ENCODE measurements around the gene RNF123.
"Not testable (repeated sequence)": the region's sequence is repeated elsewhere in the genome, so short reads cannot be mapped to it uniquely, and the experiment has no call there.

The RNF123 gene

DNA sequence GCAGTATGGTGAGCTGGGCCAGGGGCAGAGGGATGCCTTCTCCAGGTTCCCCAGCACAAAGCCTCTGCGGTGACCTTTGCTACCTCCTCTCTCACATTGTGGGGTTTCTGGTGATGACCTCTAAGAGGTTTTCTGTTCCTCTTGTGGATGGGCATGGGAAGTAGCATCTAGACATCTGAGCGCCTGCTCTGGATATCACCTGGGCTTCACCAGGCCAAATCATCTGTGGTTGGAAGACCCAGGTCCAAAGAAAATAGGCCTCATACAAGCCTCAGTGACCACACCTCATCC lies 8.2 kb upstream of the RNF123 start:
- no peak for DNase-seq (ENCODE audit: low spot score)

DNA sequence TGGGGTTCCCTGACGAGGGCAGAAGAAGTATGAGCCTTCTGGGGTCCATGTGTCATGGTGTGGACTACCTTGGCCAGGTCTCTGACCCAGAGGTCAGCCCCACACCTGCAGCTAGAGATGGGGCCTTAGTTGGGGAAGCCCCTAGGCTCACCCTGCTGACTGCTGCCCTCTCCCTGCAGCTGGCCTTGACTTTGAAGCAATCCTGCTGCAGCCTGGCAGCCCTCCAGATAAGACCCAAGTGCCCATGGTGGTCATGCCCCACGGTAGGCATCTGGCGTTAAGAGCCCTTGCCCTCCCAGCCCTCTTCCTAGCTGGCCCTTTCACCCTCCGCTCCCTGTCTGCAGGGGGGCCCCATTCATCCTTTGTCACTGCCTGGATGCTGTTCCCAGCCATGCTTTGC lies 7.8 kb upstream of the RNF123 start:
- no peak for DNase-seq (ENCODE audit: low spot score)

DNA sequence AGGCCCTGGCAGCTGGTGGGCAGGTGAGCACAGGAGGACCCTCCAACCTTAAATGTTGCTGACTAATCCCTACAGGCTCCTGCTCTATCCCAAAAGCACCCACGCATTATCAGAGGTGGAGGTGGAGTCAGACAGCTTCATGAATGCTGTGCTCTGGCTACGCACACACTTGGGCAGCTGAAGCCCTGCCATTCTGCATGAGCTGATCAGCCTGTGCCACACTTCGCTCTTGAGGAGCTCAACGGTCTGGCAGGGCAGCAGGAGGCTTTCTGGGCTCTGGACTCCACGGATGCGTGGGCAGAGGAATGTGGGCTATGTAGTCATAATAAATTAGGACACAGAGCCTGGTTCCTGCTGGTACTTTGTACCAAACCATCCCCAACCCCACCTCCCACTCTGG lies 6.2 kb upstream of the RNF123 start:
- no peak for DNase-seq (ENCODE audit: low spot score)

DNA sequence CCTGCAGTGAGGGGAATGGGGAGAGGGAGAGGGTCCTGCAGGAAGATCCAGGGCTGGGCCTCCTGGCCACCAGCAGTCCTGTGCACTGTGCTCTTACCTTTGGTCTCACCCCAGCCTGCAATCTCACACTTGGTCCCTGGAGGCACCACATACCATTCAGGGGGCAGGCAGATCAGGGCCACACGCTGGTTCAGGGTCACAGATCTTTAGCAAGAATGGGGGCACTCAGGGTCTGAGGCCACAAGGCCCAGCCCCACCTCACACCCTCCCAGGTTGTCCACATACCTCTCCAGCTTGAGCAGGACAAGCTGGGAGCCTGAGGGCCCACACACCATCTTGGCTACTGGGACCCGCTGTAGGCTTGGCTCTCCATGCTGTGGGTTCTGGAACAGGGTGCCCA lies 4.9 kb upstream of the RNF123 start:
- DNase-seq (ENCODE audit: low spot score), result not testable (repeated sequence)

DNA sequence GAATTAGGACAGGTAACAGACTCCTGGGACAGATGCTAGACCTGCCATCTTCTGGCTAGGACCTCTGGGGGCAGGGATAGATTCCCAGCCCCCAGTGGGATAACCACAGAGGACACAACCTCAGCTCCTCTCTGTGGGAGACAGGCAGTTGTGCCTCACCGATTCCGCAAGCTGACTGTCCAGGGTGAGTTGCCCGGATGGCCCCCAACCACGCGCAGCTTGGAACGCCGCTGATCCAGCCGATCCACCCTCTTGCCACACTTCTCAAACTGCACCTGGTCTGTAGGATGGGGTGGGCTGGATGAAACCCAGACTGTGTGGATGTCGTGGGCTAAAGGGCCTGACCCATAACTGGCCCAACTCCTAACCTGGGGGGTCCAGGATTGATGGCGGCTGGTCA lies 4.3 kb upstream of the RNF123 start:
- not testable (repeated sequence) for DNase-seq (ENCODE audit: low spot score)

DNA sequence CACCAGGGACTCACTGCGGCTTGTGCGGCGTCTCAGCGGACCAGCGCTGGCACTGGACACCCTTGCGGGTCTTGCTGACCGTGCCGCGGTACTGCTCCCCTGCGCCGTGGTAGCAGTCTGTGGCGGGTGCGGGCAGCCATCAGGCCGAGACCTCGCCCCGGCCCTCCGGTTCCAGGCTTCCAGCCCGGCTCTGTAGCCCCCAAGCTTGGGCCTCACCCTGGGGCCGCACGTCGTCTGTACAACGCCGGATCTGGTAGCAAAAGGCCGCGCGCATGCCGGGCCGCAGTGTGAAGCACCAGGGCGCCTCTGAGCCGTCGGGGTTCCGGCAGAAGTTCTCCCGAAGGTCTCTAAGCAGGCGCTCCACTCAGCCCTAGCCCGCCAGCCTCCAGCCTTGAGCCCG lies 3.5 kb upstream of the RNF123 start:
- not testable (repeated sequence) for DNase-seq (ENCODE audit: low spot score)

DNA sequence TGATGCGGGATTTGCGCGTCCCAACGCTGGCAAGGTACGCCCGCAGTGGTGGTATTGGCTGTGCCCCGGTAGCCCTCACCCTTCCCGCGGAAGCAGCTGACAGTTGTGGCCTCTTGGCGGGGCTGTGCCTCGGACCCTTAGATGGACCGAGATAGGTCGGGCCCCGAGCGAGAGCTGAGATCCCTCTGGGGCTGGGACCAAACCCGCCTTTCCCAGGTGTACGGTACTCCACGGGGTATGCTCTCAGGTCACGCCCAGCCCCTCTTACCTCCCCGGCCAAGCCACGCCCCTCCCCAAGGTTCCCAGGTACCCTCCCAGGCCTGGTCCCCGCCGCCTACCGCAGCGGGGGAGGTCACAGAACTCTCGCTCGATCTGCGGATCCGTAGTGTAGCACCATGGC lies 3.0 kb upstream of the RNF123 start:
- not testable (repeated sequence) for DNase-seq (ENCODE audit: low spot score)

DNA sequence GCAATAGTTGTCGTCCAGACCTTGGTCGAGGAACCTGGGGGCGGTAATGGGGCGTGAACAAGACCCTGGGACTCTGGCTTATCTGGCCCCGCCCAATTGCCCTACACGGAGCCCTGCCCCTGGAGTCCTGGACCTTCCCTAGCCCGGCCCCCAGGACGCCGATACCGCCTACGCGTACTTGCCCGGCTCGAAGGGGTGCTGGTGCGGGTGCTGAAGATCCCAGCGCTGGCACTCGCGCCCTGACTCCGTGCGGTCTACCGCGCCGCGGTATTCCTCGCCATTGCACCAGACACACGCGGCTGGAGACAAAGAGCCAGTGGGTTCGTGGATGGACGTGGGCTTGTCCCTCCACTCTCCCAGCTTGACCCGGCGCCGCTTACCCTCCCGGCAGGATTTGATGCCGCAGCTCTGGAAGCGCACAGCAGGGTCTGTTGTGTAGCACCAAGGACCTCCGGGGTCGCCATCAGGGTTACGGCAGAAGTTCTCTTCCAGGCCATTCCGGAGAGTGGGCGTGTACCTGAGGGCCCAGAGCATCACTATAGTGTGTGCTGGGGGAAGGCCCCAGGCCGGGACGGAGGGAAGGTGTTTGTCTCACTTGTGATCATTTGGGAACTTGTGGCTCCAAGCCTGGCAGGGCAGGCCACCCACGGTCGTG lies 2.5 kb upstream of the RNF123 start:
- DNase-seq (ENCODE audit: low spot score), result not testable (repeated sequence)

DNA sequence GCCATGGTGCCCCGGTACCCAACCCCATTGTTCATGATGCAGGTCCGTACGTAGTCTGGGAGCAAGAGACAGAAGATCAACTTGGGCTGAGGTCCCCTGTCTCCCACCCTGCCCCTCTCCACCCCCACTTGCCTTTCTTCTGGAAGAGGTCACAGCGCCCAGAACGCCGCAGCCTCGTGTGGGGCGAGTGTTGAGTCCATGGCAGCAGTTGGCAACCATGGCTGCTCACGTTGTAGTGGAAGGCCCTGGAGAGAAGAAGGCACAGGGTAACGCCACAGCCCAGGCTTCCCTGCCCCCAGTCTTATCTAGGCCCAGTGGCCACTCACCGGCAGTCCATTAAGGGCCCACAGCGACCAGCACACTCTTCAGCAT lies 1.9 kb upstream of the RNF123 start:
- DNase-seq (ENCODE audit: low spot score), result not testable (repeated sequence)

DNA sequence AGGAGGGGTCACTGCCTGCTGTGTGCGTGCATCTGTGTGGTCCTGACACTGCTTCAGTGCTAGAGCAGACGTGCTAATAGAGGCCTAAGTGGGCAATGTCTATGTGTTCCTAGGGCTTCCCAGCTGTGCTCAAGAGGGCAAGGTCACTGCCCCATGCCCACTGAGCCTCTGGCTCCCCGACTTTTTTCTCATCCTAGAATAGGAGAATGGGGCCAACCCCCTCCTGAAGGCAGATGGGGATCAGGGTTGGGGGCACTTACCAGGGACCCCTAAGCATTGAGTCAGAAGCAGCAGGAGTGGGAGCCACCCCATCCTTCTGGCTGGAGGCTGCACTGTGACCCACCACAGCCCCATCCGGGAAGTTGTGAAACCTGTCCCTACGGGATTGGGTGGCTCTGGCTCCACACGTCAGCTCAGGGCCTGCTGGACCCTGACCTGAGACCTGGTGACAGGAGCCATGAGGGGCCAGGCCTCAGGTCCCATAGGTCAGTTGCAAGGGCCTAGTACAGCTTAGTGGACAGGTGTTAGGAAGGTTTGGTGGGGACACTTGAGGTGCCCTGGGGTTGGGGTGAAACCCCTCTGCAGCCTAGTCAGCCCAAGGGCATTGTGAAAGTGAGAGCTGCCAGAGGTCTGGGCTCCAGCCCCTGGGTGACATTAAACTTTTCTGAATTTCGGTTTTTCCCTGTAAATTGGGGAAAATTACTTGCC lies 865 bp upstream of the RNF123 start:
- not testable (repeated sequence) for DNase-seq (ENCODE audit: low spot score)

DNA sequence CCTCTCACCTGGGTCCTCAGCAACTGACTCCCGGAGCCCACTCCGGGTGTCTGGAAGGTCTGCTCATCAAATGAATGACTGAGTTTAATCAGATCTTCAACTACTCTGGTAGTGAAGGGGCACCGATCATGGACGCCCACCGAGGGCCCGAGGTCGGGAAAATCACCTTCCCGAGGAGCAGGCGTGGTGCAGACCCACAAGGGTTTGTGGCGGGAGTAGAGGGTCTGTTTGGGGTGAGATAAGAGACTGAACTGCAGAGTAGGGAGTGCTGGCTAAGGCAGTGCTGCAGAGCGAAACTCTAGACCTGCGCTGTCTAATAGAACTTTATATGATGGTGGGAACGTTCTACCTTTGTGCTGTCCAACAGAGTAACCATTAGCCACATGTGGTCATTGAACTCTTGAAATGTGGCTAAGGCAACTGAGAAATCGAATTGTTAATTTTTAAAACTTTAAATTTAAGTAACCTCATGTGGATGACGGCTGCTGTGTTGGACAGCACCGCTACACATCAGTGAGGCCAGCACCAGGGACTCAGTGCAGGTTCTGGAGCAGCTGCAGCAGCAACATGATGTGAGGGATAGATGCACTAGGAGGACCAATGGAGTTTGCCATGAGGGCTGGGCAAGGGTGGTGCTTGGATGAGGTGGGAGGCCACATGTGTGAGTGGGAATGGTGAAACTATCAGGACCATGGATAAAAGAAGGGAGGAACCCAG lies 709 bp downstream of the RNF123 start:
- DNase-seq (ENCODE audit: low spot score), result not testable (repeated sequence)

DNA sequence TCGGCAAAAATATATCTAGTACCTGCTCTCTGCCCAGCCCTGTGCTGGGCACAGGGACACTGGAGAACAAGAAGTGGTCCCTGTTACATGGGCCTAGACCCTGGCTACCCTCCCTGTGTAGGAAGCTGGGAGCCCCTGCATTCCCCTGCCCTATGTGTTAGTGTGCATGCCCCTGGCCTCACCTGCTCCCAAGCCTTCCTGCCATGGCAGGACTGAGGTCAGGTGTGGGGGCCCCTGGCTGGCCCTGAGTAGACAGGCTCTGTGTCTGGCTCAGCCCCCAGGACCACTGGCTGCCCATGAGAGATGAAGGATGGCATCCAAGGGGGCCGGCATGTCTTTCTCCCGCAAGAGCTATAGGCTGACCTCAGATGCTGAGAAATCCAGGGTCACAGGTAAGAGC lies 1.5 kb downstream of the RNF123 start:
- DNase-seq (ENCODE audit: low spot score), result not testable (repeated sequence)

DNA sequence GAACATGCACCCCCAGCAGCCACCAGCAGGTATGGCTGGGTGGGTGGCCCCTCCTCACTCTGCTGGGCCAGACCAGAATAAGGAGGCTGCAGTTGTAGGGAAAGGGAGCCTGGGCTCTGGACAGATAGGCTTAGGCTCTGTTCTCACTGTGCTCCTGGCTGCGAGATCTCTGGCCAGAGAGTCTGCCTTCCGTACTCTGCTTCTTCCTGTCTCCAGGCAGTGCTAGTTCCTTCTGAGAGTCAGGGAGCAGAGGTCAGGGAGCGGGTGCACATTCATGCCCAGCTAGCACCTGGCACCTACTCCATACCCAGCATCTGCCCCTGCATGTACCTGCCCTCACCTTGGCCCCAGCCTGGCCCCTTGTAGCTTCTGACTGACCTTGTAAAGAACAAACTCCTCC lies 2.1 kb downstream of the RNF123 start:
- not testable (repeated sequence) for DNase-seq (ENCODE audit: low spot score)

DNA sequence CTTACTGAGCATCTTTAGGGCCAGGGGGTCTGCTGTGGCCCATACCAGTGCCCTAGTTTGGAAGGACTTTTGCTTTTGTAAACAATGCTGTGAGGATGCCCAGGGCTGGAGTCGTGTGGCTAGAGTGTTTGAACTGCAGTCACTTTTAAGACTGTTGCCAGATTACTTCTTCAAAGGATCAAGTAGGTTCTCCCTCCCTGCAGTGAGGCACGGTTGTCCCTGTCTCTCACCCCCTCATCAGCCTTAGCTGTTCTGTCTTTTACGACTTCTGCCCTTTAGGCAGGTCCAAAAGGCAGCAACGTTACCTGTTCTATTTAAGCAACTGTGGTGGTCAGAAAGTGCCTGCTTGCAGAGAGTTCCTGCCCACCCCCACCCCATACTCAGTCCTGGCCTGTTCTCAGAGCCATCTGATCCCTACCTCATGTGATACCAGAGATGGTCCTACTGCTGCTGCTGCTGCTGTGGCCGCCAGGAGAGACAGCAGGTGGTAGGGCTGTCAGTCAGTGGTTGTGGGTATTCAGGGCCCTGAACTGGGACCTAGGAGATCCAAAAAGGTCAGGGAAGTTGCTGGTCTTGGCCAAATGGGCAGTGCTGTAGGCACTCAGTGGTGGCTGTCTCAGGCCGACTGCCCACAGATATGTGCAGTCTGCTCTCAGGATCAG lies 5.2 kb downstream of the RNF123 start:
- not testable (repeated sequence) for DNase-seq (ENCODE audit: low spot score)

DNA sequence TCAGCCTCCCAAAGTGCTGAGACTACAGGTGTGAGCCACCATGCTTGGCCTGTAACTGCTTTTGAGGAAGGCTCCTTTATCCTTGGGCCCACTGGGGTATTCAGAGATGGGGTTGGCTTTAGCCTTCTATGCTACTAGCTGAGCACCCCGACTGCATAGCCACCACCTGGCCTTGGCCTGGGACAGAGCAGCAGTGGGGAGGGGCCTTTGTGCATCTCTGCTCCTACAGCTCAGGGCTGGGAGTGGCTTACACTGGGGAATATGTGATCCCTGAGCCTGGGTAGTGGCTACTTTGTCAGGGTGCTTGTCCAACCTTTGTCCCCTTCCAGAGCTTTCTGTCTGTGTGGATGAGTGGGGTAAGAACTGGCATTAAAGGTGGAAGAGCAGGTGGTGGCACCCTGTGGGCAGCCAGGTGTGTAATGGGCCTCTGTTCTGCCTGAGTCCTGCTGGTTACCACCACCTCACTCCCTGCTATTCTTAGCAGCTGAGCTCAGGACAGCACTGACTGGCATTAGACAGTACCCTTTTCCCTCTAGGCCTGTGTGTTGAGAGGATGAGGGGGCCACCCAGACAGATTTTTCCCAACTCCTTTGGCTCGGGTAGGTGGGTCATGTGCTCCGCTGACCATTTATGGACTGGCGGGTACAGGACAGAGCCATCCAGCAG lies 6.1 kb downstream of the RNF123 start:
- DNase-seq (ENCODE audit: low spot score), result not testable (repeated sequence)

DNA sequence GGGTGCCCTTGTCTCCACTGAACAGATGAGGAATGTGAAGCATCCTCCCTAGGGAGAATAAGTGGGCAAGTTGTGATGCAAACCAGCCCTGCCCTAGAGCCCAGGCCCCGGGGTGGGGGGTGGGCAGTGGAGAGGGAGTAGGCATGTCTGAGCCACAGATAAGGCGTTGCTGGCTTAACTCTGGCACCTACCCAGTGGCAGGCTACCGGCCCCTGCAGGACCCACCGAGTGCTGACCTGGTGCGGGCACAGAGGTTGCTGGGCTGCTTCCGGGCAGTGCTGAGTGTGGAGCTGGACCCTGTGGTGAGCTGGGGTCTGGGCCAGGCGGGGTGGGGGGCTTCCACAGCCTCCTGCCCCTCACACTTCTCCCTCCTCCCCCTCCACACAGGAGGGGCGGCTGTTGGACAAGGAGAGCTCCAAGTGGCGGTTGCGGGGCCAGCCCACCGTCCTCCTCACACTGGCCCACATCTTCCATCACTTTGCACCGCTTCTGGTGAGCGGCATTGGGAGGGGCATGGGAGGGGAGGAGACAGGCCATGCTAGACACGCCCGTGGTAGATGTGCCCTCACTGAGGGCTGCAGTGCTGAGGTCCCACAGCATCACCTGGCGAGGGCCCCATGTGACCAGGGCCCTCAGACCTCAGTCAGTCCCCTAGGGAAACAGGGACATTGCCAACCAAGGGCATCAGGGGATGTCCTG lies 10.1 kb downstream of the RNF123 start:
- no peak for DNase-seq (ENCODE audit: low spot score)

DNA sequence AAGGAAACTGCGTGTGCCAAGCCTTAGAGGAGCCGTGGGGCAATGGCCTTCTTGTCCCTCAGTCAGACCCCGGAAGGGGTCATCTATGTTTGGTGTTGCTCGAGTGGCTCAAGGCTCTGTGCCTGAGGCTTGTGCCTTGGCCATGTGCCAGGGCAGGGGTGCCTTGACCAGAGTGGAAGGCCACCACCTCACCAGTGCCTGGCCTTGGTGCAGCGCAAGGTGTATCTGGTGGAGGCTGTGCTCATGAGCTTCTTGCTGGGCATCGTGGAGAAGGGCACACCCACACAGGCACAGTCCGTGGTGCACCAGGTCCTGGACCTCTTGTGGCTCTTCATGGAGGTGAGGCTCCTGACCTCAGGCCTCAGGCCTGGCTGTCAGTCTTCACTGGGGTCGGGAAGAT lies 10.7 kb downstream of the RNF123 start:
- no peak for DNase-seq (ENCODE audit: low spot score)

DNA sequence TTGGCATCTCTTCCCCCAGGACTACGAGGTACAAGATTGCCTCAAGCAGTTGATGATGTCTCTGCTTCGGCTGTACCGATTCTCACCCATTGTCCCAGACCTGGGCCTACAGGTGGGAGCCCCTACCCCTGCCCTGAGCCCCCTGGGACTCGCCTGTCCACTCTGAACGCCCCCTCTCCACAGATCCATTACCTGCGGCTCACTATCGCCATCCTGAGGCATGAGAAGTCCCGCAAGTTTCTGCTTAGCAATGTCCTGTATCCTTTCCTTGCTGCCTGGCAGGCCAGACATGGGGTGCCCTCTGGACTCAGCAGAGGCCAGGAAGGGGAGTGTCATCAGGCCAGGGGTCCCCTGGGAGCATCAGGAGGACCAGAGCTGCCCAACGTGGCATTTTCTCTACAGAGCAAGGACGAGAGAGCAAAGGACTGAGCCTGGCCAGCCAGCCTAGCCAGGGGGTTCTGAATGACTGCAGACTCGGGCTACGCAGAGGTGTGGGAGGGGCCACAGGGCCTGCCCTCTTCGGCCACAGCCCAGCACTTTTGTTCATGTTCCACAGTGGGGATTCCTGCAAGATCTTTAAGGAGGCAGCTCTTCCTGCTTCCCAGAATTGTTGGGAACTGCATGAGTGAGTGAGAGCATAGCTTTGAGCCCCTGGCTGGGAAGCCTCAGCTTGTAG lies 11.2 kb downstream of the RNF123 start:
- no peak for DNase-seq (ENCODE audit: low spot score)

DNA sequence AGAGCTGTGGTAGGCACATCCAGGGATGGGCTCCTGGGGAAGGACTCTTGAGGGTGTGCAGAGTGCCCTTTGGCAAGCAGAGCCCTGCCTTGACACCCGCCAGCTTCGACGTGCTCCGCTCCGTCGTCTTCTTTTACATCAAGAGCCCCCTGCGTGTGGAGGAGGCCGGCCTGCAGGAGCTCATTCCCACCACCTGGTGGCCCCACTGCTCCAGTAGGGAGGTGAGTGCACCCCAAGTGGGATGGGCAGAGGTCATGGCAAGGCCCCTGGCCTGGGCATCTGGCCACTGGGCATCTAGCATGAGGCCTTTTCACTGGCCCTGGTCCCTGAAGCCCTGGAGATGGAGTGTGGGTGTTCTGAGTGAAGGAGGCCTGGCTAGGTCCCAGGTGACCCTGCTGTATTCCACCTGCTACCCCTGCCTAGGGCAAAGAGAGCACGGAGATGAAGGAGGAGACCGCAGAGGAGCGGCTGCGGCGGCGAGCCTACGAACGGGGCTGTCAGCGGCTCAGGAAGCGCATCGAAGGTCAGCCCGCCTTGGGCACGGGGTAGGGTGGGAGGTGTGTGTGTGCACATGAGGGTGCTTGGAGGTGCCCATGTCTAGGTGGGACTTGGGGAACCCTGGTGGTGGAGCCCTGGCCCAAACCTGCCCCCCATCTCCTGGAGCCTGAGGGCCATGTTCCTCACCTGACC lies 12.2 kb downstream of the RNF123 start:
- DNase-seq (ENCODE audit: low spot score), result no peak

DNA sequence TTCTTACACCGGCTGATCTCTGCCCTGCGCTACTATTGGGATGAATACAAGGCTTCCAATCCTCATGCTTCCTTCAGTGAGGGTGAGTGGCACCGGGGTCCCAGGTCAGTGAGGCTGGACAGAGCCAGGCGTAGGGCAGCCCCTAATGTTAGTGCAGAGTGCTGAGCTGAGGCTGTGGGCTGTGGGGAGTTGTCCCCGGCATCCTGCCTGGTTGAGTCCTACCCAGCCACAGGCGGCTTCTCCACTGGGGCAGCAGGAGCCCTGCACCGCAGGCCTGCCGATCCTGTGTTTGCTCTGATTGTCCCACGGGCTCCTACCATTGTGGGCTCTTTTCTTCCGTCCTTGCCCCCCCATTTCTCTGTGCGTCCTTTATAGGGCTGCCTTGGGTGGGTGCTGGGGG lies 13.3 kb downstream of the RNF123 start:
- no peak for DNase-seq (ENCODE audit: low spot score)
